Lung microvascular endothelial cell (primary cell): ENCODE measurements around the gene SYNPO2. TPM values are rescaled to one million over a fixed set of nuclear protein-coding genes. Genes with fewer than 3 reads are reported as not detected.
"Not testable (repeated sequence)": the region's sequence is repeated elsewhere in the genome, so short reads cannot be mapped to it uniquely, and the experiment has no call there.

ENCODE experiments used
- DNase-seq, 2 donors: peaks; one replicate each; pipeline versions ENCODE4 v3.0.0 to v3.0.0-alpha.2; 2010; ENCODE audit warnings: low read depth in 2 of 2
- total RNA-seq: library from RNA; depleted of rRNA; stranded (reverse); fragments of >200 nt; gene quantifications from 2 replicates; pipeline ENCODE4 v1.2.1, GENCODE V29; 2014

Gene SYNPO2
- total RNA-seq, 1 donor from 2014 or later = 0.20 TPM

DNA sequence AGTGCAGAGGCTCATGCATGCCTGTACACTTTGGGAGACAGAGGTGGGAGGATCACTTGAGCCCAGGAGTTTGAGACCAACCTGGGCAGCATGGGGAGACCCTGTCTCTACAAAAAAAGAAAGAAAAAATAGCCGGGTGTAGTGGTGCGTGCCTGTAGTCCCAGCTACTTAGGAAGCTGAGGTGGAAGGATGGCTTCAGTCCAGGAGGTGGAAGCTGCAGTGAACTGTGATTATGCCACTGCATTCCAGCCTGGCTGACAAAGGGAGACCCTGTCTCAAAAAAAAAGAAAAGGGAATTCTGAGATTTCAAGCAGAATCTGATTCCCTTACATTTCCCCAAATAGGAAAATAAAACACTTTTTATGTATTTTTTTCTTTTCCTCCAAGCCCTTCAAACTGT lies 83.5 kb downstream of the SYNPO2 start:
- no peak for DNase-seq

DNA sequence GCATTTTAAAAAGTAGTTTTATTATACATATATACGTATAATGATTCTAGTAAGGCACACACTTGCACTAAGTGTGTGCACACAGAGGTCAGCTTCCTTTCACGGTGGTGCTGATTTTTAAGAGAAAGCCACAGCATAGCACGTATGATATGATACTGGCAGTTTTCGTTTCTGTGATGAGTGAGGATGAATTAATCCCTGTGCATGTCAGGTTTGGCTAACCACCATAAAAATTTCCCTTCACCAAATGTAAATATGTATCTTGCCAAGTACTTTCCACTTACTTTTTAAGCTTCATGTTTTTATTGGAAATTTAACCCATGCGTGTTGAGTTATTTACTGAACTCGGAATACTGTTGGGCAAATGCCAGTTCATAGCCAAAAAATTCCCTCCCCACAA lies 84.6 kb downstream of the SYNPO2 start:
- peak in 1 of 2 donors; percentile 88 for DNase-seq

DNA sequence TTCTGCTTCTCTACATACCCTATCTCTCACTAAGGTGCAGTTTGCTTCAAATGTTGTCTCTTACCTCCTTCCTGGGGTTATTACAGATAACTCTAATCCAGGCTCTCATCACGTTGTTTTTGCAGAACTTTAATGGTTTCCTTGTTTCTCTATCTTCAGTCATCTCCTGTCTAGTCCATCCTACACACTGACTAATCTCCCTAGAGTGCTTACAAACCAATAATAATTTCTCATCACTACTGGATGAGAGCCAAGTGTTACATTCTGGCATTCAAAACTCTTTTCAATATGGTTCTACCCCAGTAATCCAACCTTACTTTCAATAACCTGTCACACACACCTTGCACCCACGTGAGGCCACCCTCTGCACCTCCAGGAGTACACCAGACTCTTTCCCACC lies 86.1 kb downstream of the SYNPO2 start:
- peak; percentile 29 to 32 for DNase-seq

DNA sequence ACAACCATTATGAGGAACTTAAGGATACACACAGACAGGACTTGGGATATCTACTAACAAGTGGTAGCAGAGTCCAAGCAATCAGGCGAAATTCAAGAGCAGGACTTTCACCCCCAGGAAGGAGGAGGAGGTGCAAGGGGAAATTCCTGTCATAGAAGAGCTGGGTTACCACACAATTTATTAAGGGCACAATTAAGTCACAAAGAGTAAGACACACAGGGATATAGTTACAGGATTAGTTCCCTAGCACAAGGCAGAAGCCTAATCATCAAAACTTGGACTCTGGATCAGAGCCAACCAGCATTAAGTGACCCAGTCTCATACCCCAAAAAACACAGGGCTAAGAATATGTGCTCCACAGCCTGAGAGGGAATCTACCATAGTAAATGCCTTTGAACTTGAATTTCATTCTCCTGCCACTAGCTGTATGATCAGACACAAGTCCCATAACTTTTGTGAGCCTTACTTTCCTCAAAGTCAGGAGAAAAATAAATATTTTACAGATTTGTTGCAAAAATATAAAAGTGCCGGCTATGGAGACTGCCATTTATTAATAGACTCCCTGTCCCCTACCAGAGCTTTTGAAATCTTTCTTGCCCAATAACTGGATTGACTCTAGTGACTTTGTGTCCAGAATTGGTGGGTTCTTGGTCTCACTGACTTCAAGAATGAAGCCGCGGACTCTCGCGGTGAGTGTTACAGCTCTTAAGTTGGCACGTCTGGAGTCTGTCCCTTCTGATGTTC lies 87.0 kb downstream of the SYNPO2 start:
- DNase-seq = no peak

DNA sequence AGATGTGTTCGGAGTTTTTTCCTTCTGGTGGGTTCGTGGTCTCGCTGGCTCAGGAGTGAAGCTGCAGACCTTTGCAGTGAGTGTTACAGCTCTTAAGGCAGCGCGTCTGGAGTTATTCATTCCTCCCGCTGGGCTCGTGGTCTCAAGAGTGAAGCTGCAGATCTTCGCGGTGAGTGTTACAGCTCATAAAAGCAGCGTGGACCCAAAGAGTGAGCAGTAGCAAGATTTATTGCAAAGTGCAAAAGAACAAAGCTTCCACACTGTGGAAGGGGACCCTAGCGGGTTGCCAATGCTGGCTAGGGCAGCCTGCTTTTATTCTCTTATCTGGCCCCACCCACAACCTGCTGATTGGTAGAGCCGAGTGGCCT lies 87.5 kb downstream of the SYNPO2 start:
- DNase-seq = not testable (repeated sequence)

DNA sequence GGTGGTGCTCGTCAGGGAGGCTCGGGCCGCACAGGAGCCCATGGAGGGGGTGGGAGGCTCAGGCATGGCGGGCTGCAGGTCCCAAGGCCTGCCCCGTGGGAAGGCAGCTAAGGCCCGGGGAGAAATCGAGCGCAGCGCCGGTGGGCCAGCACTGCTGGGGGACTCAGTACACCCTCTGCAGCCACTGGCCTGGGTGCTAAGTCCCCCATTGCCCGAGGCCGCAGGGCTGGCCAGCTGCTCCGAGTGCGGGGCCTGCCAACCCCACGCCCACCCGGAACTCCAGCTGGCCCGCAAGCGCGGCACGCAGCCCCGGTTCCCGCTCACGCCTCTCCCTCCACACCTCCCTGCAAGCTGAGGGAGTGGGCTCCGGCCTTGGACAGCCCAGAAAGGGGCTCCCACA lies 88.4 kb downstream of the SYNPO2 start:
- not testable (repeated sequence) for DNase-seq

DNA sequence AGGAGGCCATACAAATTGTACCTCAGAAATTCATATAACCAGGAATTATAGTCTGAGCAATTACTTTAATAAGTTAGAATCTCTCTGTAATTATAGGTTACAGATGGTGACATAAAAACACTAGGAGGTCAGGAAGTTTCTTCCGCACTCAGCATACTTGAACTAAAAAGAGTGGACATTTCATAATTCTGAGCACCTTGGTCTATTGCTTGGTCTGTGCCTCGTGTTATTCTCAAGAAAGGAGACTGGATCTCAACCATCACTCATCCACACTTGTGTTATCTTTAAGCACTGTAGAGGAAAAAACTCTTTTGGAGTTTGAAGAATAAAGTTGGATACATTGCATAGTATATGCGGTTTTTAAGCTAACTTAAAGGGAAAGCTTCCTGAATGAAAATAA lies 91.1 kb downstream of the SYNPO2 start:
- no peak for DNase-seq

DNA sequence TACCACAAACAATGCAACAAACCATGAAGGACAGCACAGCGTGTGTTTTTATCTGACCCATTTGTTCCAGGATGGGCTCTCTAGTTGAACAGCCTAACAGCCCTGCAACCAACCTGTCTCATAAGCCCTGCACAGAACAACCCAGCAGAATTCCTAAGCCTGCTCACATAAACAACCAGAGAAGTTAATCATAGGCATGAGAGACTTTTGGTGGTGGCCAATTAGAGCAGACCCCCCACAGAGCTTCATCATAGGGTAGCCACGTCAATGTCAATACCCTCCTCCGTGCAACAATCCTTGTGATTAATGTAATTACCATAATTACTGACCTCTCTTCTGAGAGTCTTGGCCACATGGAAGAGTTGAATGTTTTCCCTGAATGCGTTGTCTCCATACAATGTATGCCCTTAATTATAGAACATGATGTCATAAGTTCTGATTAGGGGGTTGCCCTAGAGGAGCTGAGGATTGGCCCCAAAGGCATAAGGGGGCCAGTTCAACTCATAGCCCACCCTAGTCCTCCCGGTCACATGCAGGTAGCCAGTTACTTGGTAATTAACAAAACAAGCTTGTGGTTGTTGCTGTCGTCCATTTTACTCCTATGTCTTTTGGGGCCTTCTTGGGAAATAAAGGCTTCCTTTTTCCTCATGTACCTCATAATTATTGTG lies 92.7 kb downstream of the SYNPO2 start:
- no peak for DNase-seq

DNA sequence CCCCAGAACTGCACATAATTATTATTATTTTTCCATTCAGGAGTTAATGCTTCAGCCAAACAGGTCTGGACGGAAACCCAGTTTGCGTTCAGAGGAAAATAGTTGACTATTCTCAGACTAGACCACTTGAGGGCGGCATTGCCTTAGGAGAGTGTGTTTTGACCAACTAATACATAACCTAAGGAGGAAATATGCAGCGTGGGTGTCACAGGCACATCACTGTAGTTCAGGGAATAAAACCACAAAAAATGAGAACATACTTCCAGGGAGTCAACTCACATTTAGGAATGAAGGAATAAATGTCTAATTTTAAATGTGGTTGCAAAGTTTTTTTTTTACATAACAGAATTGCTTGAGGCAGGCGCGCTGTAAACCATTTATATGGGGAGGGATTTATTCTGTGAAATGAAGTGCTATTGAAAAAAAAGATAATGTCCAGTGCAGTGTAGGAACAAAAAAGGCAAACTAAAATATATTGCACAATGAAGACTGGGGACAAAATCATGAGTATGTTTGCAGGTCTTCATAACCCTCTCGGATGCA lies 93.3 kb downstream of the SYNPO2 start:
- DNase-seq = peak; percentile 71 to 84

DNA sequence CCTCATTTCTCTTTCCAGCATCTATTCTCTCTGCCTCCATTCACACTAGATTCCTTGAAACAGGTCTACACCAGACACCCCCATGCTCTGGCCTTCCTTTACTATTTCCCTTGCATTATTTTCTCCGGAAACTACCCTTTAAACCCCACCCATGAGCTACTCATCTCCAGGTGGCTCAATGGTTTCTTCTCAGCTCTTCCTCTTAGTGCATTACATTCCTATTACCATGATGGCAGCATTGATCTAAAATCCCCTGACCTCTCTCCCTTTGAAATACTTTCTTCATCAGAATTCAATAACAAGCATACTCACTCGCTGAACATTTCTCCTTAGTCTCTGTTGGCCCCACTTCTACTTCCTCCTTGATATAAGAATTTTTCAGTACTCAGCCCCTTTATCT lies 94.6 kb downstream of the SYNPO2 start:
- no peak for DNase-seq

DNA sequence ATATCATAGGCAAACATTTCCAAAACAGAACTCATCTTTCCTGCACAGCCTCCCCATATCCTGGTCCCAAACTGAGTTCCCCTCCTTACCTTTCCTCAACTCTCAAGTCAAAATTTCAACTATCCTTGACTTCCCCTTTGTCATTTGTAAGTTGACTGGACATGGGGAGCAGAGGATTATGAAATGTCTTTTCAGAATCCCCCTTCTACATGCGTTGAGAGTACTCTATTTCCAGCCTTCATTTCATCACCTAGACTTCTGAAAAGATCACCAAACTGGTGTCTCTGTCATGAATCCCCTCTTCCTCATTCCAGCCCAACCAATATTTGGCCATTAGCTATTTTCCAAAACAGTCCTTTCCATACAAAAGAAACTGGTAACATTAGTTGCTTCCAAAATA lies 95.2 kb downstream of the SYNPO2 start:
- peak in 1 of 2 donors; percentile 68 for DNase-seq

DNA sequence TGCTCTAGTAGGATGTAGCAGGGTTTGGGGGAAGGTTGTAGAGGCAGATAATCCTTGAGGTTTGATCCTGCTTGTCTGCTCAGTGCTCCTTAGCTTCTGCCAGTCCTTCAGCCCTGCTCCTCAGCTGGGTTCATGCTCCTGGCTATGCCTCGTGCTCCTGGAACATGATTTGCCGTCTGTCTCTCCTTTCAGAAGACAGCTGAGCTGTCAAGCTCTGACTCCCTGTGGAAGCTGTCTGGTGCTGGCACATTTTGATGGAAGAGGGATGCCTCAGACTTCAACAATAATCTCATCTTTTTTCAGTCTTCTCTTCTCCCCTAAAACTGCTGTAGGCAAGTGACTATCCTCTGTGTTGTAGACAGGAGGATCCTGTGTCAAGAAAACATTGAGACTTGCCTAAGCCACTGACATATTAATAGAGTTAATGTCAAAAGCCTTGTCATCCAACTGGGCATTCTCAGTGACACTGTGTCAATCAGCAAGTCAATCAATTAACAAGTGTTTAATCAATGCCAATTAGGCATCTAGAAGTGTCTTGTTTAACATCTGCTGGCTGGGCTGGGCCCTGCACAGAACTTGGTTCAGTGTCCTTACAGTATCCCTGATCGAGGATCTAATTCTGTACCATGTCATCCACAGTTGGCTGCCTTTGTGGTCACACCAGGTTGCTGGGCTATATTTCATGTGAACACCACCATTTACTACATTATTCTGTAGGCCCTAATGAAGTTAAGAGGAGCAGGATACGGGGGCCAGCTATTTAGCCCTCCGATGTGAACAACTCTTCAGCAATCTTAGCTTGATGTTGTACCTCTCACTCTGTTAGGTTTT lies 96.7 kb downstream of the SYNPO2 start:
- no peak for DNase-seq

DNA sequence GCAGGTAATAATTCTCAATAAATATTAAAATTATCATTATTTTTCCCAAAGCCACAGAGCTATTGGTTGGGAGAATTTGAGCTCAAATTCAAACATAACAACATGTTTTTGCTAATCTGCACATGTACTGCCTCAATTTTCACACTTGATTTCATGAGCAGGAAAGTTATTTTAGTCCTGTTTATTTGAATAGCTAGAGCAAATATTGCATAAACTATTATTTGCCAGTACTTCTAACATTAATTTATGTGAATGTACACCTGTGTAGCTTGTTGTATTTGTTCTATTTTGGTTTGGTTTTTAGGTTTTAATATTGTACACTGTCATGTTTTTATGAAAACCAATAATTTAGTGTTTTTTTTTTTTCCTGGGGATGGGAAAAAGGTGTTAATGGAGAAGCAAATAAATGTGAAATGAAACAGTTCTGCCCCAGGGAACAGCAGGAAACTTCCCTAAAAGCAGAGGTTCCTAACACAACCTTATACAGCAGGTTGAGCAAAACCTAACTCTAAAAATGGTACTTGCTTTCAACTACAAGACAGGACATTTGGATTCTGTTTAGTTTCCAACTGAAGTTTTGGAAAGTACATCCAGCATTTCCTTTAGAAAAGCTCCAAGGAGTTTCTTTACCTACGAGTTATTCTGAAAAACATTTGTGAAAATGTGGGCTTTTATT lies 99.4 kb downstream of the SYNPO2 start:
- DNase-seq = no peak

DNA sequence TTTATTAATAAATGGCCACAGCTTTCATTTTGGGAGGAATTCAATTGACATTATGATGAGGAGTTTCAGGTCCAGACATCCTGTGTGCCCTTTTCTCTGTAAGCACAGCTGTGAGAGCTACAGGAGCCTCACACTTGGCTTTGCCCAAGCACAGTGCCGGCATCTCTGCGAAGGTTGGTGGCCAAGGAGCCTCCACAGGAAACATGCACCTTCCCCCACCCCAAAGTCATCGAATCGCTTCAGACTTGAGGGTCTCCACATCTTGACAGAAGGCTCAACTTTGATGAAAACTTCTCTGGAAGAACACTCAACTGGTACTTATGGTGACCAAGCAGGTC lies 100.0 kb downstream of the SYNPO2 start:
- no peak for DNase-seq

DNA sequence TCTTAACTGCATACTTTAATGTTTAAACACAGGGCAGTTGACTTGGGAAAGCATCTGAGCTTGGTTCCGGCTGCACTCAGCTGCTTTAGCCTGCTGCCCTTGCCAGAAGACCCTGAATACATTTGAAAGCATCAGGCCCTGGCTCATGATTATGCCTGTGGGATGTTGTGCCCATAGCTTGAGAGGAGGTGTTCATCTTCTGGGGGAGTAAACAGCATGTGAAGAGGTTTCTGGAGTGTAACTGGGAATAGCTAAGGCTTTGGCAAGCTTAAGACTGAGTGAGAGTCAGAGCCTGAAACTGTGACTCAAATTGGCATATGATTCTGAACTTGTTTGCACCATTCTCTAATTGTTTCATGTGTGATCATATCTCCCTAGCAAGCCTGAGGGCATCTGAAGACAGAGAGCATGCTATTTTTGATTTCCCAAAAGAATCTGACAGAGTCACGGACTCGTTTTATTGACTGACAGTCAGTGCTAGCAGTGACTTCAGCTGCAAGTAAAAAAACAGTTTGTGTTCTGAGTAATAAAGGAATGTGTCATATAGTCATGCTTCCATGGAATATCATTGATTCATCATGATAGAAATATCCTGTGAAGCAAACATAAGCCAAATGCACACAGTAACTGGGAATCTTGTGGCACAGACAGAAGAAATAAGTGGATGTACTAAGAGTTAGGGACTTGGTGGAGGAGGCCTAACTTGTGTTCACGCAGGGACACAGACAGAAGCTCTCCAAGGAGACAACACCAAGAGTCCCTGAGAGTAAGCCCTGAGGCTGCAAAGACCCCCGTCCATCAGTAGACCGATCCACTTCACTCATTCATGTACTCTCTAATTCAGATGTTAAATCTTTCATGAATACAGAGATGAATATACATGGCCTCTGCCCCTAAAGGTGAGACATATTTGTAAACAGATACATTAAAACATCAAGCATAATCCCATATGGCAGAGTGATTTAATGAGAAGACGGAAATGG lies 100.7 kb downstream of the SYNPO2 start:
- DNase-seq = peak in 1 of 2 donors; percentile 62

DNA sequence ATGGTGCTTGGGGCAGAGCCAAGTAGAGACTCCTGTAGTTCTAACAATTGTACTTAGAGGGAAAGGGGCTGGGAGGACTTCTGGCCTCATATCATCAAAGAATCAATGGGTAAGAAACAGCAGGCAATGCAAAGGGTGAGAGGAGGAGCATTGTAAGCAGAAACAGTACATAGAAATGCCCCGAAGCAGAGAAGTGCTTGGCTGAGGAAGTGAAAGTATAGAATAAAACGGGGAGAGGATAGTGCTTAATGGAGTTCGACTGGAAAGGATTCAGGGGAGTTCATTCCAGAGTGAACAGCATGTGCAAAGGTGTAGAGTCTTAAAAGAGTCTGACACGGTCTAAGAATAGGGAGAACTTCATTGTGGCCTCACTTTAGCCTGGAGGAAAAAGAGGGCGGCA lies 103.0 kb downstream of the SYNPO2 start:
- DNase-seq = no peak

DNA sequence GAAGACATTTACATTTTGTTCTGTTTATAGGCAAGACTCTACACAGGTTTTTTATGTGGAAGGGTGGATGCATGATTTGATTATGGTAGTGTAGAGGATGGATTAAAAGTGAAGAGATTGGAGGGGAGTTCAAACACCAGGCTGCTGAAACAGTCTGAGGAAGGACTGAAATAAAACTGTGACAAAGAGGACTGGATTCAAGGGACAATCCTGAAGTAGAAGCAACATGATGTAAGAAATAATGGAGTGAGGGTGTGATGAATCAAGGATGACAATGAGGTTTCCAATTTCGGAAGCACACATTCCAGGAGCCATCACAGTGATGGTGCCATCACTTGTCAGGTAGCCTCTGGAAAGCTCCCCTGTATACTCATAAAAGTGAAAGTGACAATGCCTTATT lies 103.5 kb downstream of the SYNPO2 start:
- no peak for DNase-seq

DNA sequence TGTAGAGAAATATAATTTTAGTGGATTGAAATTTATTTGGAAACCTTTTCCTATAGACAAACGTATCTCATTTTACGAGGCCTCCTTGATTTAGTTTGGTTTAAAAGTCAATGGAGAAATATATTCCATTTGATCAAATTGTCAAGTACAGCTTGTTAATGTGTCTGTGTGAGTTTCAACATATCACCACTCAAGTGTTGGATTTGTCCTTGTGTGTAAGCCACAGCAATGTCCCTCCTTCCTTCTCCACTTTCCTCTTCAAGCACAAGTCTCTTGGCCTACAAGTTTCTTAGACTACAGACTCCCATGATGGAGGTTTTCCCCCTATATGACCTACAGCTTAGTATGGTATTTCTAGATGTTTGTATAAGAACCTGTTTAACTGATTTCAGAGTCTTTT lies 104.7 kb downstream of the SYNPO2 start:
- no peak for DNase-seq

DNA sequence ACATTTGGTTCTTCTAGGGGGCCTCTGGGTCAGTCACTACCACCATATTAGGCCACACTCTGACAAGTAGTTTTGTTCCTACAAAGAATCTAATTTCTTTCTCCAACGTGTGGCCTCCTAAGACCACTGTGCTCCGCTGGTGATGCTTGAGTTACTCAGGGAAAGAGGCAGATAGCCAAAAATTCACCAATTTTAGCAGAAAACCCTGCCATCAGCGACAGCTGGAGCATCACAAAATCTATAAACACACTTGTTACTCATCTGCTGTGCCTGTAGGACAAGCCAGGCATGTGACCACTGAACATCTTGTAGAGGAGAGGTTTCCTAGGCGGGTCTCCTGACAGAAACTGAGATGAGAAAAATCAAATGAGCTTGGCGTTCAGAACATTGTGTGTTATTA lies 105.4 kb downstream of the SYNPO2 start:
- DNase-seq = no peak

DNA sequence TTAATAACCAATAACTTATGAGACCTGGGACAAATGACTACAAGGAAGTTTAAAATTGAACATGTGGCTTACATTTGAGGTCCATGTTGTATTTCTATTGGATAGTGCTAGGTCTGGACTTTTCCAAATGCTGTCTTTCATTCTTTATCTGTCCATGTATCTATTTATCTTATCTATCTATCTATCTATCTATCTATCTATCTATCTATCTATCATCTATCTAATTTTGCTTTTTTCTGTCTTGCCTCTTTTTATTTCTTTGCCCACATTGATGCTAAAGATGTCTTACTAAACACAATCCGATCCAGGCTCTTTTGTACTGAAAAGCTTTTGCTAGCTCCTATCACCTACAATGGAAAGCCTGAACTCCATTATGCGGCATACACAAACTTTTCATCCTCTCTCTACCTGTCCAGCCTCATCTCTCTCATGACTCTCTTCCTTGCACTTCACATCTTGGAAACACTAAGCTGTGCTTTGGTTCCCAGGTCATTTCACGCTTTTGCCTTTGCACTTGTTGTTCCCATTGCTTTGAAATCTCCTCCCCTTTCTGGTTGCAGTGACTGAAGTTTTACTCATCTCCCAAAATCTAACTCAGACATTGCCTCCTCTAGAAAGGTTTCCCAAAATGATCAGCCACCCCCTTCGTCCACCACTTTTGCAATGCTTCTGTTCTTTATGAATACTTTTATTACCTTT lies 107.2 kb downstream of the SYNPO2 start:
- no peak for DNase-seq
